SK-N-SH (cell line): Measurements from ENCODE around the gene U2SURP. TPM values are rescaled to one million over a fixed set of nuclear protein-coding genes. Genes with fewer than 3 reads are reported as not detected.
A peak's percentile ranks its signal among the peaks of the same experiment; 100 is the strongest.

ENCODE experiments used
- CTCF ChIA-PET: fragments of 300-600, 350-600 bp; formaldehyde crosslinking; extraction: SDS; loops from one replicate; lab custom pipeline; 2021; lab: Yijun Ruan, JAX
- POLR2A ChIA-PET: fragments of 350-600 bp; sonication (Branson Sonifier 250); formaldehyde crosslinking; extraction: SDS; loops from one replicate; lab custom pipeline; 2020; ENCODE audit warnings: antibody characterized with exemption, inconsistent platforms; lab: Yijun Ruan, JAX
- DNase-seq: peaks from one replicate; pipeline ENCODE4 v3.0.0; 2012
- H2AFZ ChIP-seq: fragments of 200-600 bp; sonication (generic); 2 replicates; pipeline ENCODE4 v1.8.1; 2016; ENCODE audit warnings: antibody characterized with exemption, mild to moderate bottlenecking, low read depth
- H3F3A ChIP-seq: fragments of 200-600 bp; sonication (generic); replicated peaks from 2 replicates; pipeline ENCODE3; 2016; ENCODE audit warnings: antibody characterized with exemption, mild to moderate bottlenecking; ENCODE audit not compliant: insufficient read depth
- H3K27ac ChIP-seq, 2 experiments: fragments of 200-500 bp in 1 of 2; fragments of 200-600 bp in 1 of 2; sonication (Bioruptor generic) in 1 of 2; sonication (generic), shearing (Covaris generic) in 1 of 2; 2 replicates each; pipeline versions ENCODE4 v1.5.1 to v1.6.1; 2014 to 2016; ENCODE audit warnings: low read depth in 2 of 2, inconsistent platforms in 1 of 2, low read length in 1 of 2, mild to moderate bottlenecking in 1 of 2, mixed read lengths in 1 of 2
- H3K27me3 ChIP-seq: fragments of 200-600 bp; sonication (generic), shearing (Covaris generic); 2 replicates; pipeline ENCODE4 v1.6.1; 2016; ENCODE audit warnings: mixed run types; ENCODE audit not compliant: insufficient read depth
- H3K36me3 ChIP-seq, 2 experiments: fragments of 200-500 bp in 1 of 2; fragments of 200-600 bp in 1 of 2; sonication (Bioruptor generic) in 1 of 2; sonication (generic) in 1 of 2; replicated peaks in 1 of 2; 2 replicates each; pipeline versions ENCODE3 to v1.5.1; 2014 to 2016; ENCODE audit warnings: low read length in 1 of 2, mild to moderate bottlenecking in 1 of 2; ENCODE audit not compliant: insufficient read depth in 2 of 2, control insufficient read depth in 1 of 2
- H3K4me1 ChIP-seq, 2 experiments: fragments of 200-500 bp in 1 of 2; fragments of 200-600 bp in 1 of 2; sonication (Bioruptor generic) in 1 of 2; sonication (generic), shearing (Covaris generic) in 1 of 2; 2 replicates each; pipeline versions ENCODE4 v1.5.1 to v1.6.1; 2014 to 2016; ENCODE audit warnings: low read depth in 1 of 2, low read length in 1 of 2, mixed run types in 1 of 2; ENCODE audit not compliant: insufficient read depth in 2 of 2, control insufficient read depth in 1 of 2
- H3K4me2 ChIP-seq: fragments of 200-600 bp; sonication (generic), shearing (Covaris generic); 2 replicates; pipeline ENCODE4 v1.6.1; 2017; ENCODE audit warnings: mixed run types
- H3K4me3 ChIP-seq, 2 experiments: fragments of 200-500 bp in 1 of 2; fragments of 200-600 bp in 1 of 2; sonication (Bioruptor generic) in 1 of 2; sonication (generic), shearing (Covaris generic) in 1 of 2; 2 replicates each; pipeline versions ENCODE4 v1.5.1 to v1.8.1; 2014 to 2016; ENCODE audit warnings: low read depth in 2 of 2, inconsistent platforms in 1 of 2, low read length in 1 of 2, mild to moderate bottlenecking in 1 of 2, mixed read lengths in 1 of 2, moderate library complexity in 1 of 2
- H3K79me2 ChIP-seq: fragments of 200-600 bp; sonication (generic); 2 replicates; pipeline ENCODE4 v1.8.1; 2017; ENCODE audit warnings: mild to moderate bottlenecking; ENCODE audit not compliant: insufficient read depth
- H3K9ac ChIP-seq: fragments of 200-600 bp; sonication (generic); 2 replicates; pipeline ENCODE4 v1.6.1; 2017; ENCODE audit warnings: mixed run types
- H3K9me2 ChIP-seq: fragments of 200-600 bp; sonication (generic); 2 replicates; pipeline ENCODE4 v1.6.1; 2017; ENCODE audit warnings: mixed run types
- H3K9me3 ChIP-seq: fragments of 200-600 bp; sonication (generic); 2 replicates; pipeline ENCODE4 v1.6.1; 2017; ENCODE audit warnings: mixed run types, mild to moderate bottlenecking, moderate library complexity
- H4K20me1 ChIP-seq: fragments of 200-600 bp; sonication (generic); 2 replicates; pipeline ENCODE4 v1.6.1; 2017; ENCODE audit warnings: mild to moderate bottlenecking, mixed run types; ENCODE audit not compliant: insufficient read depth
- CTCF ChIP-seq: fragments of 200-600 bp; sonication (generic); IDR thresholded peaks from 2 replicates; pipeline ENCODE4 v1.6.1; 2017; ENCODE audit warnings: antibody characterized with exemption, mild to moderate bottlenecking, moderate library complexity
- FOXJ3 ChIP-seq: sonication (generic); formaldehyde crosslinking; IDR thresholded peaks from 2 replicates; pipeline ENCODE4 v1.5.1; 2020; ENCODE audit warnings: mild to moderate bottlenecking, missing genetic modification reagents
- FOXM1 ChIP-seq: IDR thresholded peaks from 2 replicates; pipeline ENCODE4 v1.4.0; 2012; ENCODE audit warnings: low read depth, mild to moderate bottlenecking
- GABPA ChIP-seq: IDR thresholded peaks from 2 replicates; pipeline ENCODE4 v1.4.0; 2012; ENCODE audit warnings: low read depth, mild to moderate bottlenecking
- IRF3 ChIP-seq: fragments of 150-350 bp; IDR thresholded peaks from 2 replicates; pipeline ENCODE4 v1.6.1; 2016; ENCODE audit warnings: mild to moderate bottlenecking, low read depth, low read length
- MAX ChIP-seq: IDR thresholded peaks from 2 replicates; pipeline ENCODE4 v1.4.0; 2012; ENCODE audit warnings: low read depth
- PBX3 ChIP-seq: IDR thresholded peaks from 2 replicates; pipeline ENCODE4; 2012
- RCOR1 ChIP-seq: fragments of 150-350 bp; IDR thresholded peaks from 2 replicates; pipeline ENCODE4 v1.6.1; 2017; ENCODE audit warnings: antibody characterized with exemption, low read length
- RFX5 ChIP-seq: IDR thresholded peaks from 2 replicates; pipeline ENCODE4 v1.6.1; 2012; ENCODE audit warnings: mild to moderate bottlenecking, improper control_type of control experiment, low read length
- RXRA ChIP-seq: IDR thresholded peaks from 2 replicates; pipeline ENCODE4 v1.4.0; 2012; ENCODE audit warnings: low read depth, mild to moderate bottlenecking, borderline replicate concordance
- TCF12 ChIP-seq: IDR thresholded peaks from 2 replicates; pipeline ENCODE4 v1.4.0; 2012
- TEAD4 ChIP-seq: IDR thresholded peaks from 2 replicates; pipeline ENCODE4 v1.4.0; 2012; ENCODE audit warnings: mild to moderate bottlenecking, borderline replicate concordance; ENCODE audit not compliant: insufficient read depth
- USF2 ChIP-seq: fragments of 150-350 bp; IDR thresholded peaks from 2 replicates; pipeline ENCODE4 v1.6.1; 2017; ENCODE audit warnings: antibody characterized with exemption, low read length, low read depth, borderline replicate concordance
- YY1 ChIP-seq: IDR thresholded peaks from 2 replicates; pipeline ENCODE4 v1.4.0; 2012; ENCODE audit warnings: low read depth, mild to moderate bottlenecking
- ZBTB33 ChIP-seq: IDR thresholded peaks from 2 replicates; pipeline ENCODE4 v1.4.0; 2012; ENCODE audit warnings: low read depth, borderline replicate concordance
- WGBS: methylation state at CpG from one replicate; pipeline ENCODE4 v1.1.6; 2017; ENCODE audit warnings: low lambda C conversion rate; 5-methylcytosine and 5-hydroxymethylcytosine counted together
- polyA plus RNA-seq, 3 experiments: library from polyadenylated mRNA; depleted of rRNA; stranded (reverse); fragments of >200 nt; gene quantifications; 2 replicates each; pipeline ENCODE4 v1.2.3, GENCODE V29; 2012

U2SURP gene
- polyA plus RNA-seq, 1 of the 3 experiments (the other 2 are of a cell fraction) = 10.9 TPM

- ChIA-PET POLR2A (no interaction called here), CTCF (interaction anchor here (0.6 to 3.3 kb wide), 4 partner anchors 10 to 147 kb away, joined by 3 to 14 read pairs (median 4); no protein-coding TSS in a partner anchor)
- no peaks in the 10 kb centered on the region for H3K79me2 ChIP-seq
- no peak overlapping the region for H3K9ac ChIP-seq
- TF ChIP-seq MAX (no peak), RCOR1 (no peak), YY1 (no peak), IRF3 (no peak), RFX5 (no peak), CTCF (no peak), FOXM1 (no peak), GABPA (no peak), FOXJ3 (no peak), RXRA (no peak), ZBTB33 (no peak), TEAD4 (no peak), TCF12 (no peak), USF2 (no peak), PBX3 (no peak)
- no peak overlapping the region for H3K4me3 ChIP-seq
- 94% methylated on average over 4 of the region's 4 CpGs for WGBS
- DNase-seq = no peak
- 0 out of 4 replicates have a peak overlapping the region, but pooled peaks of 1 of the 2 experiments have one; percentile 74 for H3K27ac ChIP-seq
- no peaks in the 10 kb centered on the region for H4K20me1 ChIP-seq
- no peaks in the 10 kb centered on the region for H3K9me2 ChIP-seq
- H3K4me1 ChIP-seq = peaks cover 3 to 9% of the 10 kb centered on the region in 2 experiments; a peak in 3 of 4 replicates
- no peak overlapping the region for H3K4me2 ChIP-seq
- no peaks in the 10 kb centered on the region for H3K9me3 ChIP-seq
- peaks cover 18% of the 10 kb centered on the region for H3F3A ChIP-seq
- H3K36me3 ChIP-seq = no peaks in the 10 kb centered on the region
- no peaks in the 10 kb centered on the region for H3K27me3 ChIP-seq
- no peak overlapping the region for H2AFZ ChIP-seq
Measured at GRCh38 chr3:142975316-142975995, 25.9 kb upstream of the U2SURP start.
